LHCN-M2 (cell line): Measurements from ENCODE around the gene LPO. TPM values are rescaled to one million over a fixed set of nuclear protein-coding genes. Genes with fewer than 3 reads are reported as not detected.

Experiments used
- DNase-seq: peaks from one replicate; pipeline ENCODE4 v3.0.0-alpha.2; 2012; ENCODE audit warnings: low read depth
- total RNA-seq: library from RNA; depleted of rRNA; stranded (reverse); fragments of >200 nt; gene quantifications from 2 replicates; pipeline ENCODE4 v1.2.3, GENCODE V29; 2014

The LPO gene
- total RNA-seq, 1 experiment from 2014 or later = not detected

DNA sequence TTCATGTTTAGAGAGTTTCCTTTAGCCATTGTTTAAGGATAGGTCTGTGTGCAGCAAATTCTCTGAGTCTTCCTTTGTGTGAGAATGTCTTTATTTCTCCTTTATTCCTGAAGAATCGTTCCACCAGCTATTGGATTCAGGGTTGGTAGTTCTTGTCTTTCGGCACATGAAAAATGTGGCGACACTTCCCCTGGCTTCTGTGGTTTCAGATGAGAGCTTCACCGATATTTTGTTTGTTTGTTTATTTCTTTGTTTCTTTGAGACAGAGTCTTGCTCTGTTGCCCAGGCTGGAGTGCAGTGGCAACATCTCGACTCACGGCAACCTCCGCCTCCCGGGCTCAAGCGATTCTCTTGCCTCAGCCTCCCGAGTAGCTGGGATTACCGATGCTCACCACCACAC lies 23.8 kb downstream of the LPO start:
- DNase-seq = no peak

GRCh38 chr17:58263773-58264172 lies 25.4 kb downstream of the LPO start:
- no peak for DNase-seq

DNA sequence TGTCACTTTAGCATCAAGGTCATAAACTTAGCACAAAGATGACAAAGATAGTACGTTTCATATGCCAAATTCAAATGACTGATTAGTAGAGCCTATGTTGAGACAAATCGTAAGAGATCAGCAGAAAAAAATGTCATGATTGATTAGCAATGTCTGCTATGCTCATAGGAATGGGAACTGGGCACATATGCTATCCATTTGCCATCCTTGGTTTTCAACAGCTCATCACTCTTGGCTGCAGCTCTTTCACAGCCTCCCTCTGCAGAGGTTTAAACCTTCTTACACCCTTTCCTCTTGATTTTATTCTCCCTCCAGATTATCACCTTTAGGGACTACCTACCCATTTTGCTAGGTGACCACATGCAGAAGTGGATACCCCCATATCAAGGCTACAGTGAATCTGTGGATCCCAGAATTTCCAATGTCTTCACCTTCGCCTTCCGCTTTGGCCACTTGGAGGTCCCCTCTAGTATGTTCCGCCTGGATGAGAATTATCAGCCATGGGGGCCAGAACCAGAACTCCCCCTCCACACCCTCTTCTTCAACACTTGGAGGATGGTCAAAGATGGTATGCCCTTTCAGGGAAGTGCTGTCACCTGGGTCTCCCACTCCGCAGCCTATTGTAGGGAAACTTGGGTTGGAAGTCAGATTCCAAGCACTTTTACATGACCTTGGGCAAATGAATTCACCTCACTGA lies 26.2 kb downstream of the LPO start:
- no peak for DNase-seq

DNA sequence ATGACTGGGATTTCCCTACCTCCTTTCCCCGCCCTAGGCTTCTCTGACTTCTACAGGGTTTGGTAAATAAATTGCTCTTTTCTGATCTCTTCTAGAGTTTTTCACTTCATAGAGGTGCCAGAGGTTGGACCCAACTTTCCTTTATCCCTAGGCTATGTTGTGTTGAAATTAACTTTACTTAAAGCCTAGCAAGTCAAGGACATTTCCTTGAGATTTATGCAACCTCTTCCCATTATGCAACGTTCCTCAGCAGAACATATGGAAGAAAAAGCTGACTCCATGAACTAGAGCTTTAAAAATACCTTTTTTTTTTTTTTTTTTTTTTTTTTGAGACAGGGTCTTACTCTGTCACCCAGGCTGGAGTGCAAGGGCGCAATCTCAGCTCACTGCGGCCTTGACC lies 26.9 kb downstream of the LPO start:
- no peak for DNase-seq

- DNase-seq = no peak
Observed at GRCh38 chr17:58265902-58266875, 27.8 kb downstream of the LPO start.

GRCh38 chr17:58267347-58268324 lies 29.3 kb downstream of the LPO start:
- no peak for DNase-seq

- no peak for DNase-seq
Observed at GRCh38 chr17:58268326-58268725, 29.9 kb downstream of the LPO start.

DNA sequence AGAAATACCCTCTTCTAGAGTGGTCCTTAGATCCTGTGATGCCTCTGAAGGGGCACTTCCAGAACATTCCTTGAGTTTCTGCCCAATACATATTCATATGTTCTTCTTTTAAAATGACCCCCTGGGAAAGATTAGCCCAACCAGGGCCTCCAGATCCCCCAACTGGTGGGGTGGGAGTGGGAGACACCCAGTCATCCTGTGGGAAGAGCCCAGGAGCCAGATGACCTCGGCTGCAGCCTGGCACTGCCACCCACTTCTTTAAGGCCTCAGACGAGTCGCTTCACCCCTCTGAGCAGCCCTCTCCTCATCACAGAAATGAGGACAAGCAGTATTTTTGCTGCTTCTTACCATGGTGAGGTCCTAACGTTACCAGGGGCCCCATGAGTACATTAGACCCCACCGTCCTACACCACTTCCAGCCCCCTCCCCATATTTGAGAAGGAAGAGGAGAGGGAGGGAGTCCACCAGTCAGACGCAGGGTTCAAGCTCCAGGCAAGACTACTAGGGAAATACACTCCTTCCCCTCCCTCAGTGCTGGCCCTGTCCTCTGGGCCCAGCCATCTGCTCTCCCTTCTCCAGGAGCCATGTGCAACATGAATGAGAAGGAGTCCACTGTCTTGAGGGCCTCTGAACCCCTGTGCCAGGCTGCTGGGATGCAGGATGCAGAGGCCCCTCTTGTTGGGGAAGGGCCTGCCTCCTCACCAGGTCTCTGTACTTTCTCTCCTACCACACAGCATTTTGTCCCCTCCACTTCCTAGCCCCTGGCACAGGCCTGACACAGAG lies 30.6 kb downstream of the LPO start:
- DNase-seq = no peak

- no peak for DNase-seq
Observed at GRCh38 chr17:58269557-58270291, 31.3 kb downstream of the LPO start.

- DNase-seq = no peak
Observed at GRCh38 chr17:58270476-58271215, 32.3 kb downstream of the LPO start.

DNA sequence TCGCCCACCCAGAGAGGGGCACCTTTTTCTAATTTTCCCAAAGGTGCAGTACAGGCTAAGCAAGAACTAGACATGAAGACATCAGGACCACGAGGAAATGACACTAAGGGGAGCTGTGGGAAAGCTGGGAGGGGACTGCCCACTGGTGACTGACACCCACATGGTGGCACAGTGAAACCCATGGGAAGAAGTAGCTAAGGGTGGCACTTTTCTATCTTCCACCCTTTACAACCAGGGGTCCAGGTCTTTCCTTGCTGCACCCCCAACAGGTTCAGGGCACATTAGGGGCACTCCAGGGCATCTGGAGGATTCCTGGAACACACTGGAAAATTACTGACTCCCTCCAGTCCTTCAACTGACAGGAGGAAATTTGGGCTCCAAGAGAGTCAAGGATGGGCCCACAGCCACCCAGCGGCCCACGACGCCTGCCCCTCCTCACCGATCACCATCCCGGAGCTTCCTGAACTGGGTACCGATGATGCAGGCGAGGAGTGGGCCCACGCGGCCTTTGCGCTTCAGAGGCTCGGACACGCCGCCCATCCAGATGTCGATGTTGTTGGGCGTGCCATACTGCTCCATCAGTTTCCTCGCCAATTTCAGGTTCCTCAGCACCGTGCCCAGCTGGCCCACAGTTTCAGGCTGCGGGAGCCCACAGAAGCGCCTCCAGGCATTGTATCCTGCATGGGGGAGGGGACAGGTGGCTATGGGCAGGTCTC lies 33.0 kb downstream of the LPO start:
- no peak for DNase-seq

DNA sequence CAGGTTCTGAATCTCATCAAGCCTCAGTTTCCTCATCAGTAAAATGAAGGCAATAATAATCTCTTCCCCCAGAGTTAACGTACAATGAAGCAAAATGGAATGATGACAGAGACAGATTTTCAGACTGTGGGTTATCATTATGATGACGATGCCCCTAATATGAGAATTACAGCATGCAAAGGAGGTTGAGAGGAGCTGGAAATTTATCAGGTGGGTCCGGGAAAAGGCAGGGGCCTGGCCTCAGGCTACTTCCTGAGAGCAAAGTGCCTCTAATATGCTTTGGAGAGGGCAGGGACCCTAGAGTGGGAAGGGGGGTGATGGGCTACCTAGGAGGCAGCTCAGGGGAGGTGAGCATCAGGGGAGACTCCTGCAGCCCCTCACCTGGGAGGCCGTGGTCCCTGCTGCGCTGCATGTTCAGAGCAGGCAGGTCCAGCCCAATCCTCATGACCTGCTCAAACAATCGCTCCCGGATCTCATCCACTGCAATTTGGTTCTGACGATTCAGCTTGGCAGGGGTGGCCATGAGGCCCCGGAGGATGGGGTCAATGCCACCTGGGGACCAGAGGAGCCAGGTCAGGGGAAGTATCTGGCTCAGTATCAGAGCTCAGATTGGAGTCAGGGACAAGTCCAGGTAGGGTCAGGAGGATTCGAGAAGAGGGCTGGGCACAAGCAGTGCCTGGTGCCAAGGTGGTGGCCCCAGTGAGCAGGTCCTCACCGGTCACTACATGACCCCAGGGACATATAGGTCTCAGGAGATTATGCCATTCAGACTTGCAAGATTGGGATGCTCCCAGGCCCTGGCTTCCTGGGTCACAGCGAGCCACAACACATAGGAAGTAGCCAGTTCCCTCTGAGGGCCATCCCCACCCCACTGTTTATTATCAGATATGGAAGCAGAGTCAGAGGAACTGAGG lies 34.2 kb downstream of the LPO start:
- DNase-seq = no peak

DNA sequence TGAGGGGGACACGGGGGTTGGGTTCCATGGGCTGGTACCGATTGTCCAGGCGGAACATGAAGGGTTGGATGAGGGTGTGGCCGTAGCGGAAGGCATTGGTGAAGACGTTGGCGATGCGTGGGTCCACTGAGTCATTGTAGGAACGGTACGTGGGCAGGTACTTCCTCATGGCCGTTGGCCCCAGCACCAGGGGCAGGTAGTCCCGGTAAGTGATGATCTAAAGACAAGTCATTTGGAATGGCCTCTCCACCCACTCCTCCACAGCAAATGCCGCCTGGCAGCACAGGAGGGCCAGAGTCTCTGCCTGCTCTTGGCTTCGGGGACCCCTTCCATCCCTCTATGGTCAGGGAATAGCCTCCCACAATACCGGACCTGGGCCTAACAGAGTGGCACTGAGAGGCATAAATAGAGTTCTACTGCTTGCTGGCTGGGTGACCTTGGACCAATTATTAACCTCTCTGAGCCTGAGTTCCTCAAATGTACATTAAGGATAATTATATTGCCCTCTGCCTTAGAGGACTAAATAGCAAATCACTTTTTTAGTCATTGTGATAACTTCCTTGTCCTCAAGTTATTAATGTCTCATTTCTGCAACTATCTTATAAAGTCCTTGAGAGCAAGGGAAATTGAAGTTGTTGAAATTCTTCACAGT lies 35.2 kb downstream of the LPO start:
- no peak for DNase-seq

DNA sequence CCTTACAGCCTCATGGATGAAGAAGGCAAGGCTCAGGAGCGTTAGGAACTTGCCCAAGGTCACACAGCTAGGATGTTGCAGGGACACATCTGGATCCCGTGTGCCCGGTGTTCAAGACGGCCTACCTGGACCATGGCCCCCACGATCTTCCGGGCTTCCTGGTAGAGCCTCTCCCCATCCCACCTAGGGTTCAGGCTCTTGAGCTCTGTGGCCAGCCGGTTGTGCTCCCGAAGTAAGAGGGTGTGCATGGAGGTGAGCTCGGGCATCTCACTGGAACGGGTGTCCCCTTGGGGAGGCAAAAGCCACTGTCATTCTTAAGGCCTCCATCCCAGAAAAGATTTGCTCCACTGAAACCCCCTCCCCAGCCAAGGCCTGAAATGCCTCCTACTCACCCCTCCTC lies 37.0 kb downstream of the LPO start:
- DNase-seq = no peak

DNA sequence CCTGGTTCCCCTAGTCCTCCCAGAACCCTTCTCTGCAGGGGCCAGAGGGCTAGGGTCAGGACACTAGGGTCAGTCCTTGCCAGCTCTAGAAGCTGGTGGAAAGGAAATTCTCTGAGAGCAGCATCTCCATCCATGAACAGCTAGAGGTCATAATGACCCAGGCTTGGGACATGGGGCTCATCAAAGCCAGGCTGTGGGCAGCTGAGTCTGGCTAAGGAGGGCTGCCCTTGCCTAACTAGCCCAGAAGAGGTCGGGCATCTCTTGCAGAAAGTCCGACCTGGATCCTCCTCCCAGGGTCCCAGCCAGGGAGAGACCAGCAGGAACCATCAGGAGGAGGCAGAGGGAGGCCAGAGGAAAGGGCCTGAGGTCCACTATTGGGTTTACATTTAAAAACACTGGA lies 38.0 kb downstream of the LPO start:
- DNase-seq = no peak

GRCh38 chr17:58277107-58277801 lies 38.9 kb downstream of the LPO start:
- no peak for DNase-seq
